Brain pericyte (primary cell): ENCODE measurements around the gene SLC6A18.
"Not testable (repeated sequence)": the region's sequence is repeated elsewhere in the genome, so short reads cannot be mapped to it uniquely, and the experiment has no call there.

Experiments used
- DNase-seq: peaks from one replicate; pipeline ENCODE4 v3.0.0-alpha.2; 2012; ENCODE audit warnings: low read depth, low spot score

Gene SLC6A18

DNA sequence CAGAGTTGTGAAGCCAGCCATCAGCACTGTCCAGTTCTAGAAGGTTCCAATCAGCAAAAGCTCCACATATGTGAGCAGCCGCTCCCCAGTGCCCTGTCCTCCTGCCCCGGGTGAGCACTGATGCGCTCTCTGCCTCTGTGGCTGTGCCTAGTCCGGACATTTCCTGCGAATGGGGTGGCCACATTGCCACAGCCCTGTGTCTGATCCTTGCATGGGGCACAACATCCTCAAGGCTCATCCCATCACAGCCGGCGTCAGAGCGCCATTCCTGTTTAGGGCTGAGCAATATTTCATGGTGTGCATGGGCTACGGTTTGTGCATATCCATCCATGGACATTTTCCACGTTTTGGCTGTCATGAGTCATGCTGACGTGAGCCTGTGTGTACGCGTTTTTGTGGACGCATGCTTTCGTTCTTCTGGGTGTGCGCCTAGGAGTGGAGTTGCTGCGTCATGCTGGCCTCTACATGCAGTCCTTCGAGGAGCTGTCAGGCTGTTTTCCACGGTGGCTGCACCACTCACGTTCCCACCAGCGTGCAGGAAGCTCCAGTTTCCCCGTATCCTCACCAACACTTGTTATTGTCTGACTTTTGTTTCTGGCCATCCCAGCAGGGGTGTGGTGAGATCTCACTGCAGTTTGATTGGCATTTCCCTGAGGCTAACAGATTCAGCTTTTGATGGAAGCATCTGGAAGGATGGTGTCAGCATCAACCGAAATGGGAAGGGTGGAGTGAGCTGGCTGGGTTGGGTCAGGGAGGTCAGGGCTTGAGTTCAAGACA lies 9.7 kb upstream of the SLC6A18 start:
- no peak for DNase-seq

DNA sequence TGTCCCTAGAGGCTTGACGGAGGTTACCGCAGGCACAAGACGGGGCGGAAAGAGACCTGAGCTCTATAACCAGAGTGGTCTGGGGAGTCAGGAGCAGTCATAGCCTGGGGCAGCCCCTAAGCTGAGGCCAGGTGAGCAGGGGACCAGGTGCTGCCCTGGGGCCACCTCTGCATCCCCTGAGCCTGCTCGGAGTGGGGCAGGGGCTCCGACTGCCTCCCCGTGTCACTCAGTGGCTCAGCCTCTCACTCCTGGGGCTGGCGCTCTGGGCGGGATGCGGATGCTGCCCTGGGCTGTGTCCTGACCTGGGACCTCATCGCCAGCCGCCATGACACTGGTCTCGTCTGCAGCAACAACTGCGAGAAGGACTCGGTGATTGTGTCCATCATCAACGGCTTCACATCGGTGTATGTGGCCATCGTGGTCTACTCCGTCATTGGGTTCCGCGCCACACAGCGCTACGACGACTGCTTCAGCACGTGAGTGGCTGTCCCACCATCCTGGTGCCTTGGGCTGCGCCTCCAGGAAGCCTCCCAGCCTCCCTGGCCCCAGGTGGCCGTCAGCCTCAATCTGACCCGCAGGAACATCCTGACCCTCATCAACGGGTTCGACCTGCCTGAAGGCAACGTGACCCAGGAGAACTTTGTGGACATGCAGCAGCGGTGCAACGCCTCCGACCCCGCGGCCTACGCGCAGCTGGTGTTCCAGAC lies 8.8 kb upstream of the SLC6A18 start:
- no peak for DNase-seq

DNA sequence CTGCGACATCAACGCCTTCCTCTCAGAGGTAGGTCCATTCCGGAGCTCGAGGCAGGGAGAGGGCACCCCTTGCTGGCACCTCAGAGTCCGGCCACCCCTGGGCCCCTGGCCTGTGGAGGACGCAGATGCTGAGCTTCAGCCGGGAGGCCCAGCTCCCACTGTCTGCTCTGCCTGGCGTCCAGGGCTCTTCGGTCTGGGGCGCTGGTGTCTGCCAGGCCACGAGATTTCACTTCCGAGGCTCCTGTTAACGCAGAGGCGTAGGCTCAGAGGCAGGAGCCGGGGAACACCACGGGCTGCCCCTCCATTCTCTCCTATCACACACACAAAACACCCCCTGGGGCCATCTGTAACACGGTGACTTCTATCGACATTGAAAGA lies 8.3 kb upstream of the SLC6A18 start:
- no peak for DNase-seq

DNA sequence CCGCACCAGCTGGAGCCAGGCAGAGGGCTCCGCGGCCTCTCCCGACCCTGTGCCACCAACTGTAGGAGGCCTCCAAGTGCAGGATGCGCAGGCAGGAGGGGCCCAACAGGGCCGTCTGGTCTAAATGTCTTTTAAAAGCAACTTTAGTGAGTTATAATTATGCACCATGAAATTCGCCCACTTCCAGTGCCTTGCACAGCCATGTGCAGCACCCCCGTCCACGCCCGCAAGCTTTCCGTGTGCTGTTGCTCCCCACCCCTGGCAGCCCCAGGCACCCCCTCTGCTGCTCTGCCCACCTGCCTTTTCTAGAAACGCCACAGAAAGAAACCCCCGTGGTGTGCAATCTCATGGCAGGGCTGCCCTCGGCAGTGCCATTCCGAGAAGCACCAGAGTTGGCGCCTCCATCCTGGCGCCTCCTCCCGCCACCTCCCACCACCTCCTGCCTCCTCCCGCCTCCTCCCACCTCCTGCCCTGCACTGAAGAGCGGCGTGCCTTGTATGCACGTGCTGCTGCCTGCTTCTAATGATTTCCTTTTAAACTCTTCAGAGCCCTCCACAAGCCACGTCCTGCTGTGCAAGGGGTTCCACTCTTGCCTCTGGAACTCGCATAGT lies 7.5 kb upstream of the SLC6A18 start:
- no peak for DNase-seq

DNA sequence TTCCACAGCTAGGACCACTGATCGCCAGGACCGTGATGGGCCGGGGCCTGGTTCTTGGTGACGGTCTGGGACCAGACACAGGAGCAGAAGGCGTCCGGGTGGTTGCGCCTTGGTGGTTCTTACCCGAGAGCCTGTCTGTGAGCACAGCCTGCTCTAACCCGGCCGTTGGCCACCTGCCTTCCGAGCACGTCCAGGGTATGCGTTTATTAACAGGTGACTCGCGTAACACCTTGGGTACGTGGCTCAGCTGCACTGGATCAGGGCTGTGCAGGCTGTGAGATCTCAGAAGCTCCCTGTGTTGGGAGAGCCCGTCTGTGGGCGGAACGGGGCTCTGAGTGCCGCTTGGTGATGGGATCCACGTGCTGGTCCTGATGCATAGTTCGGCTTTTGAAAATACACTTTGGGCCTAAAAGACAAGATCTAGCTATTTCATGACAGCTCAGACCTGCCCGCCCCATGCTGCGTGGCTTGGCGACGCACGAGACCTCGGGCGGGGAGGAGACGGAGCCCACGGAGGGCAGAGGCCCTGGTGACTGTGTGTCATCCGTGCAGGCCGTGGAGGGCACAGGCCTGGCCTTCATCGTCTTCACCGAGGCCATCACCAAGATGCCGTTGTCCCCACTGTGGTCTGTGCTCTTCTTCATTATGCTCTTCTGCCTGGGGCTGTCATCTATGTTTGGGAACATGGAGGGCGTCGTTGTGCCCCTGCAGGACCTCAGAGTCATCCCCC lies 6.7 kb upstream of the SLC6A18 start:
- no peak for DNase-seq

DNA sequence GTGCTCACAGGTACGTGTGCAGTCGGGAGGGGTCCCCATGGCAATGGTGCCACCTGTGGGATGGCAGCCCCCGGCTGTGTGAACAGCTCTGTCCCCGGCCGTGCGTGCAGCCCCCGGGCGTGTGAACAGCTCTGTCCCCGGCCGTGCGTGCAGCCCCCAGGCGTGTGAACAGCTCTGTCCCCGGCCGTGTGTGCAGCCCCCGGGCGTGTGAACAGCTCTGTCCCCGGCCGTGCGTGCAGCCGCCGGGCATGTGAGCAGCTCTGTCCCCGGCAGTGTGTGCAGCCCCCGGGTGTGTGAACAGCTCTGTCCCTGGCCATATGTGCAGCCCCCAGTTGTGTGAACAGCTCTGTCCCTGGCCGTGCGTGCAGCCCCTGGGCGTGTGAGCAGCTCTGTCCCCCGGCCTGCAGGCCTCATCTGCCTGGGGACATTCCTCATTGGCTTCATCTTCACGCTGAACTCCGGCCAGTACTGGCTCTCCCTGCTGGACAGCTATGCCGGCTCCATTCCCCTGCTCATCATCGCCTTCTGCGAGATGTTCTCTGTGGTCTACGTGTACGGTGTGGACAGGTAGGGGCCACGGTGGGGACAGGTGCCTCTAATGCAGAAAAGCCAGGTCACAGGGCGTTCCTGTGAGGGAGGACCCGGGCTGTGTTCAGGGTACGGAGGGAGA lies 5.9 kb upstream of the SLC6A18 start:
- DNase-seq = no peak

DNA sequence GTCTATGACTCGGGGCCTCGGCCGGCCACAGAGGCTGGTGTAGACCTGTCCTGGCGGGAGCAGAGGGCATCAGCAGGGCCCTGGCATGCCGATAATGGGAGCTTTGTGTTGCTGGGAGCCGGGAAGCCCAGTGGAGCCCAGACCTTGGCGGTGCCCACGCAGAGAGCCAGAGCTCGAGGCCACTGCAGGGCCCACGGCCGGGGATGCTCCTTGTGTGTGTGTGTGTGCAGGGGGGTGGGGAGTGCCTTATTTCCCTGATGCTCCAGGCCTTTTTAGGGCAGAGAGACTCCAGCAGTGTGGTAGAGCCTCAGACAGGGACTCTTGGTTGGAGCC lies 5.4 kb upstream of the SLC6A18 start:
- DNase-seq = no peak

DNA sequence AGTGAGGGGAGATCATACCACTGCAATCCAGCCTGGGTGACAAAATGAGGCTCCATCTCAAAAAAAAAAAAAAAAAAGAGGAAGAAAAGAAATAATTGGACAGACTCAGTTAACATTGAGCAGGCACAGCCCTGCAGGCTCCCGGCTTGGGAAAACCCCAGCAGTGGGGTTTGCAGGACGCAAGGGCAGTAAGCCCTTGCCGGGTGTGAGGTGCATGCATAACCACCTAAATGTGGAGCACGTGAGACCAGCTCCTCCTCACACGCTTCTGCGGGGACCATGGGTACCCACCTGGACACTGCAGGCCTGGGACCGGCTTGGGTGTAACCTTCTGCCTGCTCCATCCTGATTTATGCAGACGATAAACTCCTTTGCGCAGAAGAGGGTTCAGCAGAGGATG lies 4.8 kb upstream of the SLC6A18 start:
- DNase-seq = no peak

DNA sequence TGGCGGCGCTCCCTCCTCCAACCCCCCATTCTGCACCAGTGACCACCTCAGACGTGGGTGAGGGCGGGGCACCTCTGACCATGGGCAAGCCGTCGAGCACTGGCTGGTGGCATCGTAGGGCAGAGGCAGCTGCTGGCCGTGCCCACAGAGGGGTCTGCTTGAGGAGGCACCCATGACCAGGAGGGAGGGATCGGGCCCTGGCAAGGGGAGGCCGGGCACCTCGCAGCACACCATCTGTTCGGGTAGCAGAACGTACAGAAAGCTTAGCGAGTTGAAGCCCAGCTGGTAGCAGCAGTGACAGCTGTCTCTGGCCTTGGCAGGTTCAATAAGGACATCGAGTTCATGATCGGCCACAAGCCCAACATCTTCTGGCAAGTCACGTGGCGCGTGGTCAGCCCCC lies 4.3 kb upstream of the SLC6A18 start:
- no peak for DNase-seq

DNA sequence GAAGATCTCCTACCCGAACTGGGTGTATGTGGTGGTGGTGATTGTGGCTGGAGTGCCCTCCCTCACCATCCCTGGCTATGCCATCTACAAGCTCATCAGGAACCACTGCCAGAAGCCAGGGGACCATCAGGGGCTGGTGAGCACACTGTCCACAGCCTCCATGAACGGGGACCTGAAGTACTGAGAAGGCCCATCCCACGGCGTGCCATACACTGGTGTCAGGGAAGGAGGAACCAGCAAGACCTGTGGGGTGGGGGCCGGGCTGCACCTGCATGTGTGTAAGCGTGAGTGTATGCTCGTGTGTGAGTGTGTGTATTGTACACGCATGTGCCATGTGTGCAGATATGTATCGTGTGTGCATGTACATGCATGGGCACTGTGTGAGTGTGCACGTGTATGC lies 3.5 kb upstream of the SLC6A18 start:
- DNase-seq = no peak

DNA sequence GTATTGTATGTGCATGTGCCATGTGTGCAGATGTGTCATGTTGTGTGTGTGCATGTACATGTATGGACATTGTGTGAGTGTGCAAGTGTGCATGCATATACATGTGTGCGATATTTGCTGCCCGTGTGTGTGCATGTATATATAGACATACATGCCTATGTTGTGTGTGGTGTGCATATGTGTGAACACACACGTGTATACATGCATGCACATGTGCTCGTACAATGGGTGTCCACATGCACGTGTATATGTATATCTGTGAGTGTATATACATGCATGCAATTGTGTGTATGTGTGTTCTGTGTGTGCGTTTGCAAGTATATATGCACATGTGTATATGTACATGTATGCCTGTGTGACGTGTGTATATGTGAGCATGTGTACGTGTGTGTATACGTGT lies 3.0 kb upstream of the SLC6A18 start:
- DNase-seq = no peak

DNA sequence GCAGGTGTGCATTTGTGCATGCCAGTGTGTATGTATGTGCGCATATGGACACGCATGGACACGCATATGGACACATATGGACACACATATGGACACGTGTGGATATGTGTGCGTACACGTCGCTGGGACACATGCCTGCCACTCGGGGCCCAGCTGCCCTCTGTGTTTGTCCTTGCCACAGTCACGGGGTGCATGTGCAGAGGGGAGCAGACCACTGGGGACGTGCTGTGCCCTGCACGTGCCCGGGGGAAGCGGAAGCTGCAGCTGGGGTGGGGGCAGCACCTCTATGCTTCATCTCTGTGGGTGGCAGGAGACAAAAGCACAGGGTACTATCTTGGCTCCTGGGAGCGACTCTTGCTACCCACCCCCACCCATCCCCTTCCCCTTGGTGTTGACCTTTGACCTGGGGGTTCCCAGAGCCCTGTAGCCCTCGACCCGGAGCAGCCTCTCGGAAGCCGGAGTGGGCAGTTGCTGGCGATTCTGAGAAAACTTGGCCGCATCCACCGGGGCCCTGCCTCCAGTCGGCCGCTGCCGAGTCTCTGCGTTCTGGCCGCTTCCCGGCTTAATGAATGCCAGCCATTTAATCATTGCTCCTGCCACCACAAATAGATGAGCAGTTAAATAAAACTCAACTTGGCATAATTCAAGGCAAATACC lies 2.4 kb upstream of the SLC6A18 start:
- no peak for DNase-seq

DNA sequence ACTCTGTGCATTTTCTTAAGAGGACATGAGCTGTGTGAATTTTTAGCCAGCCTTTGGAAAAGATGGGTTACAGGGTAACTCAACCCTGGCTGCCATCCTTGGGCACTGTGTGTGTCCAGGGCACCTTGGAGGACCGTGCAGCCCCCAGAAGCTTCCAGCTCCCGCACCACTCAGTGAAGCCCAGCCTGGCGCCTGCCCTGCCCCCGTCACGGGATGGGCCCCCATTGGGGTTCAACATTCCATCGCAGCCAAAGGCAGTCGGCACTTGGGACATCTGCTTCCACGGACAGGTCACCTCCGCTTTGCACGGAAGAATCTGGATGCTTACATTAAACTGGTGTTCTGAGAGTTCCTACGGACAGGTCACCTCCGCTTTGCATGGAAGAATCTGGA lies 1.9 kb upstream of the SLC6A18 start:
- DNase-seq = no peak

DNA sequence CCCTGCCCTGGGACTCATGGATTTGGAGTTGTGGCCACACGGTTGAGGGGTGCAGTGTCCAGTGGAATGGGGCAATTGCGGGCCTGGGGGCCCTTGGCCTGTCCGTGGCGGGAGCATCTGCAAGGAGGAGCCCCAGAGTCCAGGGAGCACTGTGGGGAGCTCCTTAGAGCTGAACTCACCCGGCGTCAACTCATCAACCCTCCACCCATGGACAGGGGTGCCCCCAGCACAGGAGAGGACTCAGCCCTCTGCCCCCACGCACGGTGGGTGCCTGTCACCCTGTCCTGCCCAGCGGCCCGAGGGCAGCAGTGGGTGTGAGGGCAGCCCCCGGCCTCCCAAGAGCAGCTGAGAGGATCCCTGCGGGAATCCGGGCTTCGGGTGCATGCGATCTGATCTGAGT lies 550 bp upstream of the SLC6A18 start:
- DNase-seq = no peak

DNA sequence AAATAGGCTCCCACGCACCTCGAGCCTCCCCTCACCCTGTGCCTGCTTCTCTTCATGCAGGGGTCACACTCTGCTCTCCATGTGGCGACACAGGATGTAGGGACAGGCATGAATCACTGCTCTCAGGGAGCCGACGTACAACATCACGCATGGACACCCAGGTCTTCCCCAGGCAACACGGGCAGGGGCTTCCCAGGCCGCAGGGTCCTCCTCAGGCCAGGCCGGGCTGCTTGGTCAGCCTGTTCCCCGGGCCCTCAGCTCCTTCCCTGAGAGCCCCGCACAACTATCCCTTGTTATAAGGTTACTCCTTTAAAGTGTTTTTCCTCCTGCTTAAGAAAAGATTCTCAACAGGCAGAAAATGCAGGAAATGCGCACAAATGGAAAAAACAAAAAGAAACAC lies 1.1 kb downstream of the SLC6A18 start:
- DNase-seq = no peak

DNA sequence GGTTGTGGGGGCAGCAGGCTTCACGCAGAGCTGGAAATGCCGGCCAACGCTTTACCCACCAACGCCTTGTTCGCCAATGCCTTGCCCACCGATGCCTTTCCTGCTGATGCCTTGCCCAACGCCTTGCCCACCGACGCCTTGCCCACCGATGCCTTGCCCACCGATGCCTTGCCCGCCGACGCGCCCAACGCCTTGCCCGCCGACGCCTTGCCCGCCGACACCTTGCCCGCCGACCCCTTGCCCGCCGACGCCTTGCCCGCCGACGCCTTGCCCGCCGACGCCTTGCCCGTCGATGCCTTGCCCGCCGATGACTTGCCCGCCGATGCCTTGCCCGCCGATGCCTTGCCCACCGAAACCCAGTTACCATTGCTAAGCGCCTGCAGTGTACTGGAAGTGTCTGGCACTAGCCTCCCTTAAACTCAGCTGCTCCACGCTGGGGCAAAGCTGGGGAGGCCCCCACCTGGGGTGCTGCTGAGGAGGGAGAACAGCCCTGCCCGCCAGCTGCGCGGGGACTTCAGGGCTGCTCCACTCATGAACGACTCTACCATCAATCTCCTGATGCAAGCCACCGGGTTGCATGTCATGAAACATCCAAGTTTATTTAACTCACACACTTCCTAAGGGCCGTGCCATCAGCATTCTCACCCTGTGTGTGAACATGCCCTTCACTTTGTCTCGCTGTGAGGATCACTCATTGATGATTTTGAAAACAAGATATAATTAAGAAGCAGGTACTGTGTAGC lies 1.8 kb downstream of the SLC6A18 start:
- no peak for DNase-seq

DNA sequence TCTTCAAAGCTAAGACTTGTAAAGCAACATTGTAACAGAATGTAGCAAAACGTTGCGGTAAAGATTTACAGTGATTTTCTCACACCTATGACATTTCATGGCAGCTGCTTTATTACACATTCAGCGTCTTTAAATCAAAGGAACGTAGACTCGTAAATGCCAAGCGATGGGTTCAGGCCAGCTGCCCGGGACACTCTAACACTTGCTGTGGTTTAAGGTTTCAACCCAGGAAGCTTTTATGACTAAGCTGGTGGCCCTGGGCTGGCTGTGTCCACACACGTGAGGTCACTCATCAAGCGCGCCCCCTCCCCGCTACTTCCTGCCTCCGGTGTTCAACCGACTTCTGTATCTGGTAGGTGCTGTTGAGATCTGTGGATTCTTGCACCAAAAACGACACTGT lies 2.5 kb downstream of the SLC6A18 start:
- DNase-seq = no peak

DNA sequence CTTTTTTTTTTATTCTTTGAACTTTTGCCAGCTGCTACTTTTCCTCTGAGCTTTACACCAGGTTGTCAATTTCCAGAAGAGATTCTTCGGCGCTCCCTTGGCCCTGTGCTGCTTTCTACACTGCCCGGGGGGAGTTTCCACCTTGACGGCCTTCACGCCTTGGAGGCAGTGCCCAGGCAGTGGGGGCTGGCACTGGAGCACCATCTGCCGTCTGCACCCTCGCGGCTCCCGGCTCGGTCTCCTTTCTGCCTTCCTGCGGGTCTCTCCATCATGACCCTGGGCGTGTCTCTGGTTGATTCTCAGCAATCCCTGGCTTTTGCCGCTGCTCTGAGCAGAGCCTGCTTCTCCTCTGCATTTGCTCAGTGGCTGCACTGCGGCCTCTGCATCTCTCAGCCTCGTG lies 2.9 kb downstream of the SLC6A18 start:
- DNase-seq = no peak

DNA sequence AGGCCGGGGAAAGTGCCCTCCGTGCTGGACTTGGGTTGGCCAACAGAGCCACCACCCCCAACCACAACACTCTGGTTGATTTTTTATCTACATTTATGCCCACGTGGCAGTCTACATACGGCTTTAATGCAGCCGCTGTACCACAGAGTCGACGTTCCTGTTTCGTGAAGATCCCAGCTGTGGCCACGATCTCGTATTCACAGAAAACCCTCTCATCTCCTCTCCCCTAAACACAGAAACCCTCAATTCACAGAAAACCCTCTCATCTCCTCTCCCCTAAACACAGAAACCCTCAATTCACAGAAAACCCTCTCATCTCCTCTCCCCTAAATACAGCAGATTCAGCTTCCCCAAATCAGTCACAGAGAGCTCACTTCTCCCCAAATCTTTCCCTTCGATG lies 3.8 kb downstream of the SLC6A18 start:
- DNase-seq = not testable (repeated sequence)

DNA sequence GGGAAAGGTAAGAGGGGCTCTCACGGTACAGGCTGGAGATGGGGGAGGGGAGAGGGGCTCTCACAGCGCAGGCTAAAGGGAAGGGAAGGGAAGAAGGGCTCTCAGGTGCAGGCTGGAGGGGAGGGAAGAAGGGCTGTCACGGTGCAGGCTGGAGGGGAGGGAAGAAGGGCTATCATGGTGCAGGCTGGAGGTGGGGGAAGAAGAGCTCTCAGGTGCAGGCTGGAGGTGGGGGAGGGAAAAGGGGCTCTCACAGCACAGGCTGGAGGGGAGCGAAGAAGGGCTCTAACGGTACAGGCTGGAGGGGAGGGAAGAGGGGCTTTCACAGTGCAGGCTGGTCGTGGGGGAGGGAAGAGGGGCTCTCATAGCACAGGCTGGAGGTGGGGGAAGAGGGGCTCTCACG lies 4.6 kb downstream of the SLC6A18 start:
- DNase-seq = no peak

DNA sequence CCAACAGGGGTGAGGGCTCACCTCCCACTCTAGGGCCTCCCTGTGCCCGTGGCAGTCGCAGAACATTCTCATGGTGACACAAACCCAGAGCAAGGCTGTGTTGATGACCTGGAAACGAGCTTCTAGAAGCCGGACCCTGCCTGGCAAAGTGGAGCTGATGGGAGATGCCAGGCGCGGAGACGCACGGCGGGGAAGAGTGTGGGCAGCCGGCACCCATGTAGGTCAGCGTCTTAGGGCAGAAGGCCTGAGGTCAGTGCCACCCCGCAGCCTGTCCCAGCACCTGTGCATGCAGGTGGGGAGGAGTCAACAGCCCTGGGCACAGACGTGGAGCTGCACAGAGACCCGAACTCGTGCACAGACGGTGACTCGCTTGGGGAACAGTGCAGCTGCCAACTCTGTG lies 5.4 kb downstream of the SLC6A18 start:
- no peak for DNase-seq
